PC-9 (cell line): Measurements from ENCODE around the gene P2RY12.

Experiments used
- EZH2 ChIP-seq: fragments of 200-600 bp; sonication (generic); IDR thresholded peaks from 2 replicates; pipeline ENCODE4 v1.8.0; 2017; ENCODE audit warnings: antibody characterized with exemption, low read depth
- TF ChIP-seq, protein P1 (sequence below): fragments of 200-600 bp; sonication (generic); conservative IDR thresholded peaks from 2 replicates; pipeline ENCODE4 v1.6.1; 2017; ENCODE audit warnings: mixed run types, antibody characterized with exemption, mild to moderate bottlenecking, moderate library complexity

DNA sequence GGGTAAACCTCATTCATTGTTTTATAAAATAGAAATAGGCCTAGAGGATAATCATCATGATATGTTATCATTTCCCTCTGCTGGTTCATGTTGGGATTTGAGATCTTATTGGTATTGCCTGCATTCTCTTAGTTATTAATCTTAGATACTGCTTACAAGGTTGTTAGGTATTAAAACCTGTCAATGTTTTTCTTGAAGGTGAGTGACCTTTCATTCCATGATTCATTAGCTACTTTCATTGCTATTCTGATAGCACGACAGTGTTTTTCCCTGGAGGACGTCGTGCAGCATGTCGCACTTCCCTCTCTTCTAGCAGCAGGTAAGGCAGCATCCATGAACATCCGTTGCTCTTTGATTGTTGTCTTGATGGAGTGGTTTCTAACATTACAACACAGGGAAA, 17.1 kb downstream of the P2RY12 start:
- TF ChIP-seq EZH2: no peak
- TF ChIP-seq, protein P1, sequence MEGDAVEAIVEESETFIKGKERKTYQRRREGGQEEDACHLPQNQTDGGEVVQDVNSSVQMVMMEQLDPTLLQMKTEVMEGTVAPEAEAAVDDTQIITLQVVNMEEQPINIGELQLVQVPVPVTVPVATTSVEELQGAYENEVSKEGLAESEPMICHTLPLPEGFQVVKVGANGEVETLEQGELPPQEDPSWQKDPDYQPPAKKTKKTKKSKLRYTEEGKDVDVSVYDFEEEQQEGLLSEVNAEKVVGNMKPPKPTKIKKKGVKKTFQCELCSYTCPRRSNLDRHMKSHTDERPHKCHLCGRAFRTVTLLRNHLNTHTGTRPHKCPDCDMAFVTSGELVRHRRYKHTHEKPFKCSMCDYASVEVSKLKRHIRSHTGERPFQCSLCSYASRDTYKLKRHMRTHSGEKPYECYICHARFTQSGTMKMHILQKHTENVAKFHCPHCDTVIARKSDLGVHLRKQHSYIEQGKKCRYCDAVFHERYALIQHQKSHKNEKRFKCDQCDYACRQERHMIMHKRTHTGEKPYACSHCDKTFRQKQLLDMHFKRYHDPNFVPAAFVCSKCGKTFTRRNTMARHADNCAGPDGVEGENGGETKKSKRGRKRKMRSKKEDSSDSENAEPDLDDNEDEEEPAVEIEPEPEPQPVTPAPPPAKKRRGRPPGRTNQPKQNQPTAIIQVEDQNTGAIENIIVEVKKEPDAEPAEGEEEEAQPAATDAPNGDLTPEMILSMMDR: no peak
